Stomach smooth muscle (tissue), 2 donors: ENCODE data around the gene HGS.

ENCODE experiments used
- H3K27ac ChIP-seq: one replicate; pipeline ENCODE4 v1.7.0; 2013; ENCODE audit warnings: mild to moderate bottlenecking, low read length, inconsistent platforms
- H3K27me3 ChIP-seq, 2 donors: one replicate each; pipeline ENCODE4 v1.7.0; 2013; ENCODE audit warnings: low read length in 2 of 2; ENCODE audit not compliant: insufficient read depth in 2 of 2, control insufficient read depth in 1 of 2
- H3K36me3 ChIP-seq, 2 donors: one replicate each; pipeline ENCODE4 v1.7.0; 2013; ENCODE audit warnings: low read length in 2 of 2; ENCODE audit not compliant: control insufficient read depth in 2 of 2, insufficient read depth in 2 of 2
- H3K4me1 ChIP-seq: one replicate; pipeline ENCODE4 v1.7.0; 2013; ENCODE audit warnings: low read length; ENCODE audit not compliant: control insufficient read depth, insufficient read depth
- H3K4me3 ChIP-seq, 2 donors: one replicate each; pipeline ENCODE4 v1.7.0; 2013; ENCODE audit warnings: low read length in 2 of 2
- H3K9ac ChIP-seq, 2 donors: one replicate each; pipeline ENCODE4 v1.7.0; 2013; ENCODE audit warnings: low read length in 2 of 2, mild to moderate bottlenecking in 1 of 2
- H3K9me3 ChIP-seq, 2 donors: one replicate each; pipeline ENCODE4 v1.7.0; 2013; ENCODE audit warnings: low read length in 2 of 2; ENCODE audit not compliant: control insufficient read depth in 2 of 2
- donor health status: healthy.
- donor health status: Pancreatic carcinoma.

HGS gene

GRCh38 chr17:81656118-81656743, 27.6 kb upstream of the HGS start, which contains the start of gene PDE6G:
Gene PDE6G, minus strand, starts transcription at chr17:81656542. Its CDS starts 3,237 bp downstream, at chr17:81653305.
- Histone ChIP-seq H3K9me3 (no peaks in the 10 kb centered on the region), H3K4me3 (no peak within 1 kb of the TSS), H3K4me1 (no peaks in the 10 kb centered on the region), H3K9ac (no peak within 1 kb of the TSS), H3K27me3 (peaks cover 6 to 7% of the 10 kb centered on the region in 2 donors), H3K36me3 (no peaks in the 10 kb centered on the region), H3K27ac (no peak within 1 kb of the TSS)

DNA sequence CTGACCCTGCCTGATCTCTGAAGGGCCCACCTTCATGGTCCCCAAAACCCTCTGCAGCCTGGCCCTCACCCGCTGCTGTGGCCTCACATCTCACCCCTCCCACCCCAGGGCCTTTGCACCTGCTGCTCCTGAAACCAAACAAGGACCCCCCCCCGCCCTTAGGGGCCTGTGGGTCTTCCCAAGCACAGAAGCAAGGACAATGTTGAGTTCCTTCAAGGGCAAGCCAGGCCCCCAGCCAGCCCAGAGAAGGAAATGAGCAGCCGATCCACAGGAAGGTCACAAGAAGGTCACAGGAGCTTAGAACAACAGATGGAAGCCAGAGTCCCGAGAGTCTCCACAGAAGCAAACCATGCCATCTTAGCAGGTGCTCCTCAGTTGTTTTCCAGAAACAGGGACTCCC, 27.0 kb upstream of the HGS start:
- no peaks in the 10 kb centered on the region for H3K36me3 ChIP-seq
- H3K9ac ChIP-seq, result no peak overlapping the region
- H3K27ac ChIP-seq, result no peak overlapping the region
- H3K4me3 ChIP-seq, result no peak overlapping the region
- H3K27me3 ChIP-seq, result peaks cover 5% of the 10 kb centered on the region in 2 donors
- no peaks in the 10 kb centered on the region for H3K9me3 ChIP-seq
- no peaks in the 10 kb centered on the region for H3K4me1 ChIP-seq

DNA sequence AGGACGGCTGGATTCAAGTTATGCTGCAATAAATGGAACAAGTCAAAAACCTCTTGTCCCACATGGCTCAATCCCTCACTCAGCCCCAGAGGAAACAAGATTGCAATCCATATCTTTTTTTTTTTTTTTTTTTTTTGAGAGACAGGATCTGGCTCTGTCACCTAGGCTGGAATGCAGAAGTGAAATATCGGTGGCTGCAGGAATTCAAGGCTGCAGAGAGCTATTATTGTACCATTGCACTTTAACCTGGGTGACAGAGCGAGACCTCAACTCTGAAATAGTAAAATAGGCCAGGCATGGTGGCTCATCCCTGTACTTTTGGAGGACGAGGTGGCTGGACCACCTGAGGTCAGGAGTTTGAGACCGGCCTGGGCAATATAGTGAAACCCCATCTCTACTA, 24.8 kb upstream of the HGS start:
- no peaks in the 10 kb centered on the region for H3K4me1 ChIP-seq
- H3K9me3 ChIP-seq, result no peaks in the 10 kb centered on the region
- no peak overlapping the region for H3K4me3 ChIP-seq
- no peak overlapping the region for H3K9ac ChIP-seq
- H3K27me3 ChIP-seq, result peaks cover 0 to 3% of the 10 kb centered on the region in 2 donors
- H3K27ac ChIP-seq, result no peak overlapping the region
- no peaks in the 10 kb centered on the region for H3K36me3 ChIP-seq

DNA sequence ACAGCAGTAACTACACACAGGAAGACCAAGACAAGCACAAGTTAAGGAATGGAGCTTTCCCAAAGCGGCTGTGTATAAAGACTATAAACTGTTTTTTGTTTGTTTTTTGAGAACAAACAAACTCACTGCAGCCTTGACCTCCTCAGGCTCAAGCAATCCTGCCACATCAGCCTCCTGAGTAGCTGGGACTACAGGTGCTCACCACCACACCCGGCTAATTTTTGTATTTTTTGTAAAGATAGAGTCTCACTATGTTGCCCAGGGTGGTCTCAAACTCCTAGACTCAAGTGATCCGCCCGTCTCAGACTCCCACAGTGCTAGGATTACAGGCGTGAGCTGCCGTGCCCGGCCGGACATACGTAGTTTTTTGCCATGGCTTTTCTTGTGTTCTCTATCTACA, 23.4 kb upstream of the HGS start:
- H3K27ac ChIP-seq, result no peak overlapping the region
- peaks cover 0 to 3% of the 10 kb centered on the region in 2 donors for H3K36me3 ChIP-seq
- no peaks in the 10 kb centered on the region for H3K9me3 ChIP-seq
- no peak overlapping the region for H3K4me3 ChIP-seq
- H3K4me1 ChIP-seq, result peaks cover 3% of the 10 kb centered on the region
- H3K9ac ChIP-seq, result no peak overlapping the region
- peaks cover 0 to 2% of the 10 kb centered on the region in 2 donors for H3K27me3 ChIP-seq

GRCh38 chr17:81662002-81662401, 21.8 kb upstream of the HGS start:
- Histone ChIP-seq H3K4me1 (peaks cover 16% of the 10 kb centered on the region), H3K36me3 (peaks cover 0 to 3% of the 10 kb centered on the region in 2 donors), H3K27ac (no peak overlapping the region), H3K9ac (no peak overlapping the region), H3K27me3 (no peaks in the 10 kb centered on the region), H3K9me3 (no peaks in the 10 kb centered on the region), H3K4me3 (no peak overlapping the region)

GRCh38 chr17:81664051-81664470, 19.8 kb upstream of the HGS start:
- Histone ChIP-seq H3K4me3 (no peak overlapping the region), H3K27ac (no peak overlapping the region), H3K4me1 (peaks cover 17% of the 10 kb centered on the region), H3K9me3 (no peaks in the 10 kb centered on the region), H3K36me3 (peaks cover 0 to 3% of the 10 kb centered on the region in 2 donors), H3K9ac (no peak overlapping the region), H3K27me3 (no peaks in the 10 kb centered on the region)

DNA sequence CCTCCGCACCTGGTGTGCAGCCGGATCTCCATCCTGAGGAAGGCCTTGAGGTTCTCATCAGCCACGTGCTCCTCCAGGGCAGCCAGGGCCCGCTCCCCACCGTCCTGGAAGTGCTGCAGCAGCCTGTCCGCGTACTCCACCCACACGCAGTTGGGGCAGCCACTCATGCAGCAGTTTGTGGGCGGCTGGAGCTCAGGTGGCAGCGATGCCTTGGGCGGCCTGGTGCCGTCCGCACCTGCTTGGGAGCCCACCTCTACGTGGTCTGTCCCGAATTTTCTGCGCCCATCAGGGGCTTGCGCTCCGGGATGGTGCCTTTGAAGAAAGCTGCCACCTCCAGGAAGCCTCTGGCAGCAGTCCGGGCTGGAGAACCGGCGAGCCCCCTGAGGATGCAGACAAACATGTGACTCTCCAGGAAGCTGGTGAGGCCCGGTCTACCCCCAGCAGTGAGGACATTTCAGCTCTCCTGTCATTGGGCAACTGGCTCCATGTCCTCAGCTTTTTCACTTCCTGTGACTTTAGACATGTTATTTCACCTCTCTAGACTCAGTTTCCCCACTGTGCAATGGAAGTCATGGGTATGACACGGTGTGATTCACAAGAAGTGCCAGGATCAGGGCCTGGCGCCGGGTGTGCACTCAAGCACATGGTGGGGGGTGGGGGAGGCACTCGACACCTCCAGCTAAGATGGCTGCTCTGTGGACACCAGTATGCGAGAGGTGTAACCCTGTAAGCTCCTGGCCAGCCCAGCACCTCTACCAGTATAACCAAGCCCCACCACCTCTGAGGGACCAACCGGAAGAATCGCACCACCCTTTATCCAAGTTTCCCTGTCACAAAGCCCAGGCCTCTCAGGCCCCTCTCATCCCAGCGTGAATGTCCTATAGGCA, 18.4 kb upstream of the HGS start:
- Histone ChIP-seq H3K9ac (peak overlapping the region; percentile 83 to 89), H3K27ac (peak overlapping the region; percentile 66), H3K27me3 (no peaks in the 10 kb centered on the region), H3K36me3 (peaks cover 5% of the 10 kb centered on the region in 2 donors), H3K4me3 (peak overlapping the region; percentile 90), H3K4me1 (peaks cover 17% of the 10 kb centered on the region), H3K9me3 (no peaks in the 10 kb centered on the region)

- Histone ChIP-seq H3K4me3 (peak overlapping the region; percentile 90), H3K27me3 (no peaks in the 10 kb centered on the region), H3K27ac (peak overlapping the region; percentile 66), H3K9ac (peak overlapping the region; percentile 83 to 89), H3K9me3 (no peaks in the 10 kb centered on the region), H3K36me3 (peaks cover 5 to 6% of the 10 kb centered on the region in 2 donors), H3K4me1 (peaks cover 17% of the 10 kb centered on the region)
Observed at GRCh38 chr17:81666092-81666341, 17.8 kb upstream of the HGS start.

- Histone ChIP-seq H3K4me1 (peaks cover 17% of the 10 kb centered on the region), H3K9ac (peak within 1 kb of the TSS; percentile 83 to 89), H3K9me3 (no peaks in the 10 kb centered on the region), H3K36me3 (peaks cover 10 to 11% of the 10 kb centered on the region in 2 donors), H3K27ac (peak within 1 kb of the TSS; percentile 66), H3K27me3 (no peaks in the 10 kb centered on the region), H3K4me3 (peak within 1 kb of the TSS; percentile 90)
Observed at GRCh38 chr17:81666342-81667191, 17.2 kb upstream of the HGS start, which contains the start of the genes CCDC137 and OXLD1. Gene CCDC137, plus strand, starts transcription at chr17:81666737. Its CDS starts 30 bp downstream, at chr17:81666767. Gene OXLD1, minus strand, starts transcription at chr17:81666605. Its CDS starts 28 bp downstream, at chr17:81666577.

DNA sequence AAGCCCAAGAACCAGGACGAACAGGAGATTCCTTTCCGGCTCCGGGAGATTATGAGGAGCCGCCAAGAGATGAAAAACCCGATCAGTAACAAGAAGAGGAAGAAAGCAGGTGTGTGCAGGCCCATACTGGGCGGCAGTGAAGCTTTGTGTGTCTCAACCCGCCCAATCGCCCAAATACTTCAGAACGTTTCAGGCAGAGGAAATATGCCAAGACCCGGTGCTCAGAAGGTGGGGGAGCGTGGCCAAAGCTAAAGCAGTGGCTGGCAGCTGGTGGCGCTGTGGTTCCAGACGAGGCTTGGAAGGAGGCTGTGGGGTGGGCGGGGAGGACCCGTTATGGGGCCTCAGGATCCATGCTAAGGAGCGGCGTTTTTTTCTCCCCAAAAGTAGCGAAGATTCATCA, 16.1 kb upstream of the HGS start:
- peak overlapping the region in 1 of 2 donors; percentile 8 for H3K4me3 ChIP-seq
- H3K27ac ChIP-seq, result no peak overlapping the region
- H3K4me1 ChIP-seq, result peaks cover 17% of the 10 kb centered on the region
- no peaks in the 10 kb centered on the region for H3K9me3 ChIP-seq
- H3K27me3 ChIP-seq, result no peaks in the 10 kb centered on the region
- no peak overlapping the region for H3K9ac ChIP-seq
- peaks cover 19 to 23% of the 10 kb centered on the region in 2 donors for H3K36me3 ChIP-seq
